ENCODE data around the gene SMYD5.

The SMYD5 gene

GRCh38 chr2:73249636-73250035 lies 35.6 kb downstream of the SMYD5 start:
- in situ Hi-C loops (cut with HindIII; ENCODE audit: low sequenced_read_pairs) = no loop called here
- no peak for TF ChIP-seq CTCF (IDR thresholded peaks at IDR 0.05; ENCODE audit: low read depth, low read length, missing control alignments)
- DNase-seq (ENCODE audit: low read depth) = no peak
- no peak overlapping the region for H3K4me3 ChIP-seq (ENCODE audit: low read depth, low read length)

GRCh38 chr2:73250872-73251846 lies 37.1 kb downstream of the SMYD5 start:
- in situ Hi-C loops (cut with HindIII; ENCODE audit: low sequenced_read_pairs) = no loop called here
- TF ChIP-seq CTCF (IDR thresholded peaks at IDR 0.05; ENCODE audit: low read depth, low read length, missing control alignments) = no peak
- H3K4me3 ChIP-seq (ENCODE audit: low read depth, low read length) = no peak overlapping the region
- DNase-seq (ENCODE audit: low read depth) = no peak

- no peak for DNase-seq (ENCODE audit: low read depth)
- in situ Hi-C loops (cut with HindIII; ENCODE audit: low sequenced_read_pairs) = no loop called here
- no peak for TF ChIP-seq CTCF (IDR thresholded peaks at IDR 0.05; ENCODE audit: low read depth, low read length, missing control alignments)
- no peak overlapping the region for H3K4me3 ChIP-seq (ENCODE audit: low read depth, low read length)
Observed at GRCh38 chr2:73252238-73253027, 38.4 kb downstream of the SMYD5 start.

- in situ Hi-C loops (cut with HindIII; ENCODE audit: low sequenced_read_pairs) = no loop called here
- no peak for TF ChIP-seq CTCF (IDR thresholded peaks at IDR 0.05; ENCODE audit: low read depth, low read length, missing control alignments)
- H3K4me3 ChIP-seq (ENCODE audit: low read depth, low read length) = no peak overlapping the region
- no peak for DNase-seq (ENCODE audit: low read depth)
Observed at GRCh38 chr2:73253400-73253799, 39.4 kb downstream of the SMYD5 start.

GRCh38 chr2:73253901-73254300 lies 39.9 kb downstream of the SMYD5 start:
- no peak for DNase-seq (ENCODE audit: low read depth)
- in situ Hi-C loops (cut with HindIII; ENCODE audit: low sequenced_read_pairs) = no loop called here
- no peak for TF ChIP-seq CTCF (IDR thresholded peaks at IDR 0.05; ENCODE audit: low read depth, low read length, missing control alignments)

GRCh38 chr2:73254343-73255006 lies 40.4 kb downstream of the SMYD5 start:
- no peak for DNase-seq (ENCODE audit: low read depth)
- no peak for TF ChIP-seq CTCF (IDR thresholded peaks at IDR 0.05; ENCODE audit: low read depth, low read length, missing control alignments)
- H3K4me3 ChIP-seq (ENCODE audit: low read depth, low read length) = no peak overlapping the region
- in situ Hi-C loops (cut with HindIII; ENCODE audit: low sequenced_read_pairs) = no loop called here

More at GRCh38 chr2:73253901-73254300, 39.9 kb downstream of the SMYD5 start:
- H3K4me3 ChIP-seq (ENCODE audit: low read depth, low read length) = no peak overlapping the region
